RWPE1 (cell line): Measurements from ENCODE around the gene RMND1.

Experiments used
- CTCF ChIA-PET: fragments of 350-600 bp; sonication (Branson Sonifier 250); formaldehyde crosslinking; extraction: SDS; loops from one replicate; lab custom pipeline; 2021; lab: Yijun Ruan, JAX
- POLR2A ChIA-PET: fragments of 400-600 bp; formaldehyde crosslinking; extraction: SDS; loops from one replicate; lab custom pipeline; 2020; ENCODE audit warnings: antibody characterized with exemption; ENCODE audit not compliant: low non-redundant PET; lab: Yijun Ruan, JAX
- DNase-seq: peaks from one replicate; pipeline ENCODE4 v3.0.0; 2012; ENCODE audit warnings: low spot score
- H3K27ac ChIP-seq: fragments of 450-650 bp; 2 replicates; pipeline ENCODE4 v1.5.1; 2017
- CTCF ChIP-seq: fragments of 450-650 bp; conservative IDR thresholded peaks from 2 replicates; pipeline ENCODE4 v1.5.1; 2017; ENCODE audit warnings: low read depth, mild to moderate bottlenecking

Gene RMND1

DNA sequence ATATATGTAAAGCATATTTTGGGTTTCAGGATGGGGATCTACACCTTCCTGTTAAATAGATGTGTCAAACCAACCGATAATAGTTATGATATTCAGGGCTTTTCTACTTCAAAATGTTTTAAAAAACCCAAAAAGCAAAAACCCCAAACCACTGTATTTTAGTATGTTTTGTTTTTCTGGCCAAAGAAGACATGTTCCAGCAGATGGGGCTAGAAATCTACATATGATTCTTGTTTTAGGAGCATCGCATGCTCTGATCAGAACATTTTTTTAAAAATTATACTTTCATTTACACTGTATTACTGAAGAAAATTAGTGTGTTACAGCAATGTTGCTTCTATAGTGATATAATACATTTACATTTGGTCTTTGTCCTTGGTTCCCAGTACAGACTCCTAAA is 11.0 kb downstream of the RMND1 start:
- DNase-seq, result no peak
- ChIA-PET CTCF (interaction anchor here (0.7 kb wide), 1 partner anchor 468 kb away, joined by 3 read pairs; no protein-coding TSS in a partner anchor), POLR2A (no interaction called here)
- no peak overlapping the region for H3K27ac ChIP-seq
- TF ChIP-seq CTCF, result no peak

GRCh38 chr6:151440498-151440897 is 11.4 kb downstream of the RMND1 start:
- DNase-seq, result no peak
- ChIA-PET CTCF (interaction anchor here (0.6 to 0.7 kb wide), 2 partner anchors 469 to 1272 kb away, joined by 3 read pairs; no protein-coding TSS in a partner anchor), POLR2A (no interaction called here)
- no peak for TF ChIP-seq CTCF
- no peak overlapping the region for H3K27ac ChIP-seq

- POLR2A ChIA-PET, result no interaction called here
- CTCF ChIA-PET, result interaction anchor here (0.7 kb wide), 1 partner anchor 9 kb away, joined by 3 read pairs; no protein-coding TSS in a partner anchor
- H3K27ac ChIP-seq, result no peak overlapping the region
These were observed 14.5 kb downstream of the RMND1 start for GRCh38 chr6:151437401-151437800.

GRCh38 chr6:151436802-151437201 is 15.1 kb downstream of the RMND1 start:
- ChIA-PET CTCF (interaction anchor here (0.7 kb wide), 1 partner anchor 9 kb away, joined by 3 read pairs; no protein-coding TSS in a partner anchor), POLR2A (no interaction called here)
- H3K27ac ChIP-seq, result no peak overlapping the region
- DNase-seq, result no peak
- TF ChIP-seq CTCF, result no peak

More at GRCh38 chr6:151437401-151437800, 14.5 kb downstream of the RMND1 start:
- TF ChIP-seq CTCF, result no peak
- no peak for DNase-seq

DNA sequence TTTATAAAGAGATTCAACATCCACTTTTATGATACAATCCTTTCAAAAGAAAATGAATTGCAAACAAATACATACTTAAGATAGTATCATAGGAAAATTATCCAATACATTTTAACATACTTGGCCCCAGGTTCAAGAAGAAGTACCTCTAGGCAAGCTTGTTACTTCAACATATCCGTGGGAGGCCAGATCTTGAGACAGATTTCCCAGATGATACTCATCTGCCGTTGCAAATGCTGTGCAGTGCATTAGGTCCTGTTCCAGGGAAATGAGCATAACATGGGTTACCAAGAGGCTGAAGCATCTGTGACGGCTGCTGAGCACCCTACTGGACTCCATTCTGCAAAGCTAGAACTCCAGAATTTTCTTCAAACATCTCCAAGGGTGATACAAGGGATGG is 15.6 kb downstream of the RMND1 start:
- ChIA-PET POLR2A (no interaction called here), CTCF (no interaction called here)
- DNase-seq, result no peak
- no peak for TF ChIP-seq CTCF
- no peak overlapping the region for H3K27ac ChIP-seq

DNA sequence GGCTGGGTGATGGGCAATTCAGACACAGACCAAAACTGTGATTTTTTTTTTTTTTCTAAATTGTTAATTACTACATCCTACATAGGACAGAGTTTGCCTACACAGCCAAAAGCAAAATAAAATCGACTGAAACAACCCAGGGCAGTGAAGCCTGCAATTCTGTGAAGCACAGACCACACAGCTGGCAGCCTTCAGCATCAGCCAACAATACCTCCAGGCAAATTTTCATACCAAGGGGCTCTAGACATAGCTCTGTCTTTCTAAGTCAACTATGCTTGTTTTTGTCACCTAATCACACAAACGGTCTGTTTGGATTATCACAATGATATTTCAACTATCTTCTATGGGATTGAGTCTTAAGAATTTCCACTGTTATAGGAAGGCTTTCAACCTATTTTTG is 17.6 kb downstream of the RMND1 start:
- no peak for DNase-seq
- H3K27ac ChIP-seq, result no peak overlapping the region
- ChIA-PET CTCF (interaction anchor here (0.5 kb wide), 1 partner anchor 13 kb away, joined by 3 read pairs; no protein-coding TSS in a partner anchor), POLR2A (no interaction called here)
- TF ChIP-seq CTCF, result no peak
